HG03139 (cell line): ENCODE data around the gene NECTIN1.

Experiments used
- ATAC-seq: cut with Tn5 transposase; IDR thresholded peaks from one replicate; pipeline ENCODE4 v1.9.1; 2021; ENCODE audit not compliant: unreplicated experiment

Gene NECTIN1

GRCh38 chr11:119734788-119735187 is 5.8 kb upstream of the NECTIN1 start:
- ATAC-seq, result no peak

GRCh38 chr11:119730789-119731386 is 1.9 kb upstream of the NECTIN1 start:
- no peak for ATAC-seq

- no peak for ATAC-seq
These were observed 1.1 kb upstream of the NECTIN1 start for GRCh38 chr11:119729951-119730613.

GRCh38 chr11:119729581-119729927 is 554 bp upstream of the NECTIN1 start:
- ATAC-seq, result peak; percentile 6

GRCh38 chr11:119728211-119728626 is 781 bp downstream of the NECTIN1 start:
- ATAC-seq, result no peak

- no peak for ATAC-seq
These were observed 1.4 kb downstream of the NECTIN1 start for GRCh38 chr11:119727523-119728151.

GRCh38 chr11:119726585-119727522 is 2.1 kb downstream of the NECTIN1 start:
- no peak for ATAC-seq

- ATAC-seq, result no peak
These were observed 2.8 kb downstream of the NECTIN1 start for GRCh38 chr11:119726150-119726553.

- no peak for ATAC-seq
These were observed 4.0 kb downstream of the NECTIN1 start for GRCh38 chr11:119724956-119725355.

GRCh38 chr11:119723952-119724325 is 5.1 kb downstream of the NECTIN1 start:
- ATAC-seq, result no peak

GRCh38 chr11:119723243-119723951 is 5.6 kb downstream of the NECTIN1 start:
- no peak for ATAC-seq

- no peak for ATAC-seq
These were observed 6.7 kb downstream of the NECTIN1 start for GRCh38 chr11:119722281-119722794.

- no peak for ATAC-seq
These were observed 7.6 kb downstream of the NECTIN1 start for GRCh38 chr11:119721129-119722120.

- ATAC-seq, result no peak
These were observed 8.6 kb downstream of the NECTIN1 start for GRCh38 chr11:119720311-119720913.

GRCh38 chr11:119717839-119718534 is 11.0 kb downstream of the NECTIN1 start:
- no peak for ATAC-seq

GRCh38 chr11:119716582-119717498 is 12.2 kb downstream of the NECTIN1 start:
- ATAC-seq, result no peak

- ATAC-seq, result no peak
These were observed 14.4 kb downstream of the NECTIN1 start for GRCh38 chr11:119714590-119714989.
